DOHH2 (cell line): ENCODE measurements around the gene CPT1A.

Experiments
- H3F3A ChIP-seq: fragments of 200-600 bp; sonication (generic), shearing (Covaris generic); 2 replicates; pipeline ENCODE4 v1.6.0; 2016; ENCODE audit warnings: antibody characterized with exemption, mild to moderate bottlenecking; ENCODE audit not compliant: control insufficient read depth, insufficient read depth
- H3K27ac ChIP-seq: fragments of 200-600 bp; sonication (generic); 2 replicates; pipeline ENCODE4 v1.5.1; 2014; ENCODE audit warnings: low read depth, mild to moderate bottlenecking, low read length, moderate library complexity
- H3K27me3 ChIP-seq: fragments of 200-600 bp; sonication (generic); 2 replicates; pipeline ENCODE4 v1.6.1; 2014; ENCODE audit warnings: mild to moderate bottlenecking, low read length, mixed read lengths; ENCODE audit not compliant: control insufficient read depth
- H3K36me3 ChIP-seq: fragments of 200-600 bp; sonication (generic); 2 replicates; pipeline ENCODE4 v1.6.1; 2014; ENCODE audit warnings: mild to moderate bottlenecking, low read length, moderate library complexity, mixed read lengths; ENCODE audit not compliant: control insufficient read depth
- H3K4me1 ChIP-seq: fragments of 200-600 bp; sonication (generic); 2 replicates; pipeline ENCODE4 v1.6.1; 2014; ENCODE audit warnings: mild to moderate bottlenecking, low read length, mixed read lengths; ENCODE audit not compliant: control insufficient read depth
- H3K4me2 ChIP-seq: fragments of 200-600 bp; sonication (generic); 2 replicates; pipeline ENCODE4 v1.6.0; 2014; ENCODE audit warnings: mild to moderate bottlenecking, low read length, moderate library complexity
- H3K4me3 ChIP-seq: fragments of 200-600 bp; sonication (generic); 2 replicates; pipeline ENCODE4 v1.5.1; 2014; ENCODE audit warnings: mild to moderate bottlenecking, low read length, mixed read lengths
- H3K79me2 ChIP-seq: fragments of 200-600 bp; sonication (generic); 2 replicates; pipeline ENCODE4 v1.6.1; 2014; ENCODE audit warnings: mild to moderate bottlenecking, low read length, mixed read lengths; ENCODE audit not compliant: control insufficient read depth
- H3K9me2 ChIP-seq: fragments of 200-600 bp; sonication (generic); replicated peaks from 2 replicates; pipeline ENCODE4 v1.6.1; 2014; ENCODE audit warnings: mild to moderate bottlenecking, low read length, mixed read lengths; ENCODE audit not compliant: control insufficient read depth
- H3K9me3 ChIP-seq: fragments of 200-600 bp; sonication (generic); 2 replicates; pipeline ENCODE4 v1.6.1; 2014; ENCODE audit warnings: antibody characterized with exemption, low read length, mixed read lengths; ENCODE audit not compliant: control insufficient read depth, insufficient read depth
- H4K20me1 ChIP-seq: fragments of 200-600 bp; sonication (generic); 2 replicates; pipeline ENCODE4 v1.6.0; 2014; ENCODE audit warnings: low read depth, mild to moderate bottlenecking, antibody characterized with exemption, low read length, moderate library complexity; ENCODE audit not compliant: control insufficient read depth, insufficient read depth
- EZH2phosphoT487 ChIP-seq: fragments of 200-600 bp; sonication (generic); IDR thresholded peaks from 2 replicates; pipeline ENCODE4 v1.6.1; 2017; ENCODE audit warnings: borderline replicate concordance, mild to moderate bottlenecking, antibody characterized with exemption, low read length, moderate library complexity, mixed read lengths
- TF ChIP-seq, protein P1 (sequence below): fragments of 200-600 bp; sonication (generic); IDR thresholded peaks from one replicate; pipeline ENCODE4 v1.5.1; 2014; ENCODE audit warnings: antibody characterized with exemption, mild to moderate bottlenecking, low read depth, low read length; ENCODE audit not compliant: poor library complexity, severe bottlenecking

Gene CPT1A

DNA sequence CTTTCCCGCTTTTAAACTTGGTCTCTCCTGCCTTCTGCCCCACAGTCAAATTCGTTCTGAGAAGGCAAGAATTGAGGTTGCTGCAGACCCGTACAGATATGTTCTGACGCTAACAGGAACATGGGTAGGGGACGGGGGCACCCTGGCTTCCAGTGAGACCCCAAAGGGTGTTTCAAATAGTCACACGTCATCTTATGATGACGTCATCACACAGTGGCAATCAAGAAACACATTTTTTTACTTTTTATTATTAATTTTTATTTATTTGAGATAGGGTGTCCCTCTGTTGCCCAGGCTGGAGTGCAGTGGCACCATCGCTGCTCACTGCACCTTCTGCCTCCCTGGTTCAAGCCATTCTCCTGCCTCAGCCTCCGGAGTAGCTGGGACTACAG, 67.5 kb downstream of the CPT1A start:
- no peaks in the 10 kb centered on the region for H3K36me3 ChIP-seq
- no peak overlapping the region for H3K4me2 ChIP-seq
- no peaks in the 10 kb centered on the region for H3K27me3 ChIP-seq
- H3K79me2 ChIP-seq, result no peaks in the 10 kb centered on the region
- no peaks in the 10 kb centered on the region for H3F3A ChIP-seq
- no peak overlapping the region for H3K27ac ChIP-seq
- no peaks in the 10 kb centered on the region for H3K4me1 ChIP-seq
- H3K9me3 ChIP-seq, result no peaks in the 10 kb centered on the region
- H4K20me1 ChIP-seq, result no peaks in the 10 kb centered on the region
- H3K9me2 ChIP-seq, result no peaks in the 10 kb centered on the region
- TF ChIP-seq, protein P1, sequence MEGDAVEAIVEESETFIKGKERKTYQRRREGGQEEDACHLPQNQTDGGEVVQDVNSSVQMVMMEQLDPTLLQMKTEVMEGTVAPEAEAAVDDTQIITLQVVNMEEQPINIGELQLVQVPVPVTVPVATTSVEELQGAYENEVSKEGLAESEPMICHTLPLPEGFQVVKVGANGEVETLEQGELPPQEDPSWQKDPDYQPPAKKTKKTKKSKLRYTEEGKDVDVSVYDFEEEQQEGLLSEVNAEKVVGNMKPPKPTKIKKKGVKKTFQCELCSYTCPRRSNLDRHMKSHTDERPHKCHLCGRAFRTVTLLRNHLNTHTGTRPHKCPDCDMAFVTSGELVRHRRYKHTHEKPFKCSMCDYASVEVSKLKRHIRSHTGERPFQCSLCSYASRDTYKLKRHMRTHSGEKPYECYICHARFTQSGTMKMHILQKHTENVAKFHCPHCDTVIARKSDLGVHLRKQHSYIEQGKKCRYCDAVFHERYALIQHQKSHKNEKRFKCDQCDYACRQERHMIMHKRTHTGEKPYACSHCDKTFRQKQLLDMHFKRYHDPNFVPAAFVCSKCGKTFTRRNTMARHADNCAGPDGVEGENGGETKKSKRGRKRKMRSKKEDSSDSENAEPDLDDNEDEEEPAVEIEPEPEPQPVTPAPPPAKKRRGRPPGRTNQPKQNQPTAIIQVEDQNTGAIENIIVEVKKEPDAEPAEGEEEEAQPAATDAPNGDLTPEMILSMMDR, result no peak
- no peak for TF ChIP-seq EZH2phosphoT487
- H3K4me3 ChIP-seq, result no peak overlapping the region

DNA sequence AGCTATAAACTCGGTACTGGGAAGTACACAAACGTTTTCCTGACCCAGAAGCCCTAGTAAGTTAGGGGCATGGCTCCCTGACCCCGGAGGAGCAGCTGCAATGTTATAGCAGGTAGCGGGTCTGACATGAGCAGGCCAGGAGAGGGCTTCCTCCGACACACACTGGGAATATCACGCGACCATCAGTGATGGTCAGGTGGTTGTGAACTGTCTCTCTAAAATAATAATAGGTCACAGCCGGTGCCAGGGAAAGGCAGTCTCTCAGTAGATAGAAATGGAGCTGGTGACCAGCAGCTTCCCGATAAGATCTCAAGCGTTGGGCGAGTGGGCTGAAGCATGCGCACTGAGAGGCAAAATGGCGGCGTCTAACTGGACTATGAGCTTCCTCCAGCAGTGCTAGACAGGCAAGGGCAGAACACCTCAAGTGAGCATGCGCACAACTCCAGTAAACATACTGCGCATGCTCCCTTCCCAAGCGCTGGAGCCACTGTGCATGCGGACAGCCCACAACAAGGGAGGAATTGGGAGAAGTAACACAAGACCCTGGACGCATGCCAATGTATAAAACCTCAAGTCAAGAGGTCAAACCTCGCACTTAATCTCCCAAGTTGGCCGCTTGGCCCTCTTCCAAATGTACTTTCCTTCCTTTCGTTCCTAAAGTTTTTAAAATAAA, 68.1 kb downstream of the CPT1A start:
- Histone ChIP-seq H4K20me1 (no peaks in the 10 kb centered on the region), H3K27me3 (no peaks in the 10 kb centered on the region), H3K4me2 (no peak overlapping the region), H3F3A (no peaks in the 10 kb centered on the region), H3K4me1 (no peaks in the 10 kb centered on the region), H3K27ac (no peak overlapping the region), H3K9me3 (no peaks in the 10 kb centered on the region), H3K36me3 (no peaks in the 10 kb centered on the region), H3K4me3 (no peak overlapping the region), H3K9me2 (no peaks in the 10 kb centered on the region), H3K79me2 (no peaks in the 10 kb centered on the region)
- TF ChIP-seq, protein P1, result no peak
- no peak for TF ChIP-seq EZH2phosphoT487

DNA sequence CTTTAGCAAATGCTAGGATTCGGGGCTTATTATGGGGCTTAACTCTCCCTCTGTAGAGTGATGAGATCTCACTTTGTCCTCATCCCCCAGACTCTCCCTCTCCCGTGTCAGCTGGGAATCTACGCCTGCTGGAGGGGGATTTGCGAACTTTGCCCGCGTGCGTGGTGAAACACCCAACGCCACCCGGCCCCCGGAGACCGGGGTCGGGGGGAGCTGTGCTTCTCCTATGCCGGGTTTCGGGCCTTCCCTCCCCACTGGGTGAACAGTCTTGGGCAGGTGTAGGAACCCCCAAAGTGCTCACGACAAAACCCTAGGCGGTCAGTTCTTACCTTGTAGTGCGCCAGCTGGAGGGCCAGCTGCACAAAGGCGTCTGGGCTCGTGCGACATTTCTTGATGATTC, 68.8 kb downstream of the CPT1A start:
- no peaks in the 10 kb centered on the region for H4K20me1 ChIP-seq
- no peaks in the 10 kb centered on the region for H3K27me3 ChIP-seq
- H3K27ac ChIP-seq, result no peak overlapping the region
- H3K79me2 ChIP-seq, result no peaks in the 10 kb centered on the region
- H3K4me1 ChIP-seq, result no peaks in the 10 kb centered on the region
- H3K36me3 ChIP-seq, result no peaks in the 10 kb centered on the region
- H3F3A ChIP-seq, result no peaks in the 10 kb centered on the region
- no peak overlapping the region for H3K4me3 ChIP-seq
- no peak for TF ChIP-seq EZH2phosphoT487
- TF ChIP-seq, protein P1, result no peak
- no peak overlapping the region for H3K4me2 ChIP-seq
- H3K9me2 ChIP-seq, result no peaks in the 10 kb centered on the region
- H3K9me3 ChIP-seq, result no peaks in the 10 kb centered on the region
